MM.1S (cell line): ENCODE results near the gene RBSN.

ENCODE experiments used
- DNase-seq: peaks from one replicate; pipeline ENCODE4 v3.0.0-alpha.2; 2015
- H2AFZ ChIP-seq: fragments of 300-600 bp; sonication (generic); 2 replicates; pipeline ENCODE4 v1.6.0; 2016; ENCODE audit warnings: antibody characterized with exemption, low read length
- H3F3A ChIP-seq: fragments of 300-600 bp; sonication (generic); 2 replicates; pipeline ENCODE4 v1.6.1; 2016; ENCODE audit warnings: mild to moderate bottlenecking, antibody characterized with exemption, low read length, moderate library complexity, mixed read lengths; ENCODE audit not compliant: insufficient read depth
- H3K27ac ChIP-seq: fragments of 300-600 bp; sonication (generic); 2 replicates; pipeline ENCODE4 v1.5.1; 2016; ENCODE audit warnings: mild to moderate bottlenecking, low read length
- H3K27me3 ChIP-seq: fragments of 300-600 bp; sonication (generic); replicated peaks from 2 replicates; pipeline ENCODE4 v1.6.0; 2016; ENCODE audit warnings: low read length; ENCODE audit not compliant: insufficient read depth
- H3K36me3 ChIP-seq: fragments of 300-600 bp; sonication (generic); replicated peaks from 2 replicates; pipeline ENCODE4 v1.6.1; 2016; ENCODE audit warnings: mild to moderate bottlenecking, low read length, mixed read lengths; ENCODE audit not compliant: insufficient read depth
- H3K4me1 ChIP-seq: fragments of 300-600 bp; sonication (generic); 2 replicates; pipeline ENCODE4 v1.6.1; 2016; ENCODE audit warnings: low read length, mixed read lengths
- H3K4me2 ChIP-seq: fragments of 300-600 bp; sonication (generic); 2 replicates; pipeline ENCODE4 v1.6.0; 2016; ENCODE audit warnings: low read depth, low read length
- H3K4me3 ChIP-seq: fragments of 300-600 bp; sonication (generic); 2 replicates; pipeline ENCODE4 v1.5.1; 2016; ENCODE audit warnings: low read length, mixed read lengths
- H3K79me2 ChIP-seq: fragments of 300-600 bp; sonication (generic); 2 replicates; pipeline ENCODE4 v1.6.1; 2016; ENCODE audit warnings: mixed run types, low read length, mixed read lengths
- H3K9ac ChIP-seq: fragments of 300-600 bp; sonication (generic); 2 replicates; pipeline ENCODE4 v1.6.1; 2016; ENCODE audit warnings: low read length, mixed read lengths
- H3K9me2 ChIP-seq: fragments of 300-600 bp; sonication (generic); replicated peaks from 2 replicates; pipeline ENCODE4 v1.6.1; 2016; ENCODE audit warnings: mild to moderate bottlenecking, low read length, mixed read lengths; ENCODE audit not compliant: insufficient read depth
- H3K9me3 ChIP-seq: fragments of 300-600 bp; sonication (generic); replicated peaks from 2 replicates; pipeline ENCODE4 v1.6.1; 2016; ENCODE audit warnings: mild to moderate bottlenecking, low read length, mixed read lengths; ENCODE audit not compliant: insufficient read depth
- H4K20me1 ChIP-seq: fragments of 300-600 bp; sonication (generic); 2 replicates; pipeline ENCODE4 v1.6.1; 2016; ENCODE audit warnings: mild to moderate bottlenecking, low read length, moderate library complexity, mixed read lengths; ENCODE audit not compliant: insufficient read depth
- CTCF ChIP-seq: fragments of 300-600 bp; sonication (generic); IDR thresholded peaks from 2 replicates; pipeline ENCODE4 v1.5.1; 2016; ENCODE audit warnings: antibody characterized with exemption, low read length, mixed read lengths
- EZH2 ChIP-seq: fragments of 300-600 bp; sonication (generic); optimal IDR thresholded peaks from 2 replicates; pipeline ENCODE3; 2017; ENCODE audit warnings: low read depth, mild to moderate bottlenecking, antibody characterized with exemption, low read length, mixed read lengths
- EZH2phosphoT487 ChIP-seq: fragments of 300-600 bp; sonication (generic); IDR thresholded peaks from 2 replicates; pipeline ENCODE4 v1.6.1; 2018; ENCODE audit warnings: antibody characterized with exemption, low read length

The RBSN gene

GRCh38 chr3:15122398-15122797 is 23.4 kb upstream of the RBSN start:
- no peak overlapping the region for H2AFZ ChIP-seq
- H3K4me1 ChIP-seq, result peaks cover 15% of the 10 kb centered on the region
- no peak overlapping the region for H3K4me2 ChIP-seq
- TF ChIP-seq EZH2phosphoT487 (no peak), CTCF (no peak), EZH2 (no peak)
- no peak overlapping the region for H3K27ac ChIP-seq
- no peaks in the 10 kb centered on the region for H3F3A ChIP-seq
- H3K79me2 ChIP-seq, result no peaks in the 10 kb centered on the region
- H3K9ac ChIP-seq, result no peak overlapping the region
- H3K27me3 ChIP-seq, result no peaks in the 10 kb centered on the region
- no peaks in the 10 kb centered on the region for H4K20me1 ChIP-seq
- DNase-seq, result no peak
- no peaks in the 10 kb centered on the region for H3K9me2 ChIP-seq
- no peak overlapping the region for H3K4me3 ChIP-seq
- no peaks in the 10 kb centered on the region for H3K36me3 ChIP-seq
- H3K9me3 ChIP-seq, result no peaks in the 10 kb centered on the region

- no peak for DNase-seq
- Histone ChIP-seq H3K4me2 (no peak overlapping the region), H3K9me2 (no peaks in the 10 kb centered on the region), H3K4me1 (peaks cover 15% of the 10 kb centered on the region), H2AFZ (no peak overlapping the region), H3K79me2 (no peaks in the 10 kb centered on the region), H3K27ac (no peak overlapping the region), H4K20me1 (no peaks in the 10 kb centered on the region), H3K4me3 (no peak overlapping the region), H3K9me3 (no peaks in the 10 kb centered on the region), H3F3A (no peaks in the 10 kb centered on the region), H3K27me3 (no peaks in the 10 kb centered on the region), H3K9ac (no peak overlapping the region), H3K36me3 (no peaks in the 10 kb centered on the region)
- no peak for TF ChIP-seq CTCF
These were observed 23.0 kb upstream of the RBSN start for GRCh38 chr3:15121936-15122335.

- H3K4me3 ChIP-seq, result no peak overlapping the region
- no peaks in the 10 kb centered on the region for H3K9me2 ChIP-seq
- H4K20me1 ChIP-seq, result no peaks in the 10 kb centered on the region
- peak overlapping the region; percentile 17; the same call in 1 of the 2 replicates for H3K27ac ChIP-seq
- H3K9me3 ChIP-seq, result no peaks in the 10 kb centered on the region
- H3K27me3 ChIP-seq, result no peaks in the 10 kb centered on the region
- H3K4me1 ChIP-seq, result peaks cover 15% of the 10 kb centered on the region
- H2AFZ ChIP-seq, result peak overlapping the region; percentile 26
- H3F3A ChIP-seq, result no peaks in the 10 kb centered on the region
- TF ChIP-seq EZH2, result no peak
- TF ChIP-seq CTCF, result no peak
- TF ChIP-seq EZH2phosphoT487, result no peak
- H3K36me3 ChIP-seq, result no peaks in the 10 kb centered on the region
- H3K79me2 ChIP-seq, result no peaks in the 10 kb centered on the region
- peak; percentile 70 for DNase-seq
- no peak overlapping the region for H3K9ac ChIP-seq
- peak overlapping the region; percentile 30; the same call in 1 of the 2 replicates for H3K4me2 ChIP-seq
These were observed 22.0 kb upstream of the RBSN start for GRCh38 chr3:15120986-15121385.

GRCh38 chr3:15117011-15117410 is 18.1 kb upstream of the RBSN start:
- no peak for DNase-seq
- no peak overlapping the region for H3K4me3 ChIP-seq
- H3K4me1 ChIP-seq, result peaks cover 15% of the 10 kb centered on the region
- H3K9me2 ChIP-seq, result no peaks in the 10 kb centered on the region
- H3K27ac ChIP-seq, result no peak overlapping the region
- H3K4me2 ChIP-seq, result no peak overlapping the region
- H3K36me3 ChIP-seq, result no peaks in the 10 kb centered on the region
- H3K9ac ChIP-seq, result no peak overlapping the region
- no peaks in the 10 kb centered on the region for H4K20me1 ChIP-seq
- H2AFZ ChIP-seq, result no peak overlapping the region
- no peaks in the 10 kb centered on the region for H3K79me2 ChIP-seq
- TF ChIP-seq CTCF (no peak), EZH2phosphoT487 (no peak), EZH2 (no peak)
- H3K27me3 ChIP-seq, result no peaks in the 10 kb centered on the region
- H3K9me3 ChIP-seq, result no peaks in the 10 kb centered on the region
- no peaks in the 10 kb centered on the region for H3F3A ChIP-seq
